Left ventricle myocardium inferior (tissue), 1 donor: ENCODE results near the gene SRP54. TPM values are rescaled to one million over a fixed set of nuclear protein-coding genes. Genes with fewer than 3 reads are reported as not detected.

Experiments
- DNase-seq: peaks from one replicate; pipeline ENCODE4 v3.0.0-alpha.2; 2020
- H3K27ac ChIP-seq: fragments of 200-600 bp; replicated peaks from 2 replicates; pipeline ENCODE4 v1.8.0; 2021
- H3K27me3 ChIP-seq: fragments of 200-600 bp; 2 replicates; pipeline ENCODE4 v1.8.0; 2021; ENCODE audit warnings: low read depth
- H3K36me3 ChIP-seq: fragments of 200-600 bp; 2 replicates; pipeline ENCODE4 v1.8.0; 2021
- H3K4me1 ChIP-seq: fragments of 200-600 bp; 2 replicates; pipeline ENCODE4 v1.8.0; 2021
- H3K4me3 ChIP-seq: fragments of 200-600 bp; 2 replicates; pipeline ENCODE4 v1.8.0; 2021; ENCODE audit warnings: mild to moderate bottlenecking, moderate library complexity
- H3K9me3 ChIP-seq: fragments of 200-600 bp; replicated peaks from 2 replicates; pipeline ENCODE4 v1.8.0; 2021
- CTCF ChIP-seq: fragments of 200-600 bp; IDR thresholded peaks from 2 replicates; pipeline ENCODE4 v1.8.0; 2021; ENCODE audit warnings: antibody characterized with exemption, mild to moderate bottlenecking, borderline replicate concordance
- intact Hi-C: fragments of 100-400 bp; cut with micrococcal nuclease; formaldehyde crosslinking; loops from one replicate; pipeline ENCODE4 v1.11.0; 2022
- total RNA-seq: library from RNA; stranded (reverse); fragmentation: NEBNext Ultra II Directional; extraction: Animal tissue kit (Norgen Biotek cat#: 25700); gene quantifications from one replicate; pipeline ENCODE4 v1.2.1, GENCODE V29; 2021
- donor health status: DM: no; HTN: yes; CAD: no; lungs with severe emphysema.

Gene SRP54
- total RNA-seq, 1 donor from 2014 or later, result 28.5 TPM

- no peak for DNase-seq
- Histone ChIP-seq H3K36me3 (no peaks in the 10 kb centered on the region), H3K27ac (no peak overlapping the region), H3K4me3 (no peak overlapping the region), H3K4me1 (peaks cover 26% of the 10 kb centered on the region), H3K27me3 (no peaks in the 10 kb centered on the region), H3K9me3 (no peaks in the 10 kb centered on the region)
- TF ChIP-seq CTCF, result no peak
- intact Hi-C loops, result loop anchor here (10.0 kb wide), 1 partner anchor 48 kb away; no protein-coding TSS in a partner anchor
Measured at GRCh38 chr14:35042632-35043031, 59.8 kb downstream of the SRP54 start.

GRCh38 chr14:35043046-35043445 lies 60.3 kb downstream of the SRP54 start:
- no peak overlapping the region for H3K27ac ChIP-seq
- peaks cover 30% of the 10 kb centered on the region for H3K4me1 ChIP-seq
- no peak for DNase-seq
- H3K4me3 ChIP-seq, result no peak overlapping the region
- H3K9me3 ChIP-seq, result no peaks in the 10 kb centered on the region
- TF ChIP-seq CTCF, result no peak
- intact Hi-C loops, result loop anchor here (10.0 kb wide), 1 partner anchor 48 kb away; no protein-coding TSS in a partner anchor
- H3K27me3 ChIP-seq, result no peaks in the 10 kb centered on the region
- H3K36me3 ChIP-seq, result no peaks in the 10 kb centered on the region

- Histone ChIP-seq H3K27ac (peak overlapping the region; percentile 95), H3K4me3 (peak overlapping the region; percentile 84), H3K4me1 (peaks cover 51% of the 10 kb centered on the region), H3K27me3 (no peaks in the 10 kb centered on the region), H3K9me3 (no peaks in the 10 kb centered on the region), H3K36me3 (peaks cover 10% of the 10 kb centered on the region)
- no peak for TF ChIP-seq CTCF
- DNase-seq, result no peak
- intact Hi-C loops, result loop anchor here (10.0 kb wide), 1 partner anchor 50 kb away; no protein-coding TSS in a partner anchor
Measured at GRCh38 chr14:35044939-35045797, 62.4 kb downstream of the SRP54 start.

- Histone ChIP-seq H3K4me3 (peak overlapping the region; percentile 84), H3K27me3 (no peaks in the 10 kb centered on the region), H3K9me3 (no peaks in the 10 kb centered on the region), H3K27ac (peak overlapping the region; percentile 95), H3K4me1 (peaks cover 57% of the 10 kb centered on the region), H3K36me3 (peaks cover 12% of the 10 kb centered on the region)
- no peak for TF ChIP-seq CTCF
- intact Hi-C loops, result loop anchor here (10.0 kb wide), 1 partner anchor 51 kb away; no protein-coding TSS in a partner anchor
- no peak for DNase-seq
Measured at GRCh38 chr14:35045798-35046047, 62.9 kb downstream of the SRP54 start.

GRCh38 chr14:35046048-35046750 lies 63.4 kb downstream of the SRP54 start, which contains the start of gene FAM177A1:
TSS of gene FAM177A1 (plus strand) at chr14:35046272. CDS start at chr14:35046464, 192 bp downstream.
- Histone ChIP-seq H3K9me3 (no peaks in the 10 kb centered on the region), H3K4me3 (peak within 1 kb of the TSS; percentile 84), H3K36me3 (peaks cover 12% of the 10 kb centered on the region), H3K27ac (peak within 1 kb of the TSS; percentile 95), H3K4me1 (peaks cover 61% of the 10 kb centered on the region), H3K27me3 (no peaks in the 10 kb centered on the region)
- intact Hi-C loops, result loop anchor here (10.0 kb wide), 1 partner anchor 51 kb away; no protein-coding TSS in a partner anchor
- DNase-seq, result peak; percentile 99
- TF ChIP-seq CTCF, result no peak
